Neural progenitor cell (in vitro differentiated cells): ENCODE data around the gene TMUB1. TPM values are rescaled to one million over a fixed set of nuclear protein-coding genes. Genes with fewer than 3 reads are reported as not detected.

ENCODE experiments used
- DNase-seq: peaks from one replicate; pipeline ENCODE4 v3.0.0-alpha.2; 2016; ENCODE audit warnings: low spot score
- H2AFZ ChIP-seq: fragments of 200-600 bp; sonication (generic); replicated peaks from 2 replicates; pipeline ENCODE4 v1.6.1; 2016; ENCODE audit warnings: antibody characterized with exemption
- H3F3A ChIP-seq: fragments of 200-600 bp; sonication (generic); 2 replicates; pipeline ENCODE4 v1.6.1; 2016; ENCODE audit warnings: antibody characterized with exemption, low read depth
- H3K27ac ChIP-seq: fragments of 200-600 bp; sonication (generic); 2 replicates; pipeline ENCODE4 v1.5.1; 2016; ENCODE audit warnings: mild to moderate bottlenecking
- H3K27me3 ChIP-seq: fragments of 200-600 bp; sonication (generic); 2 replicates; pipeline ENCODE4 v1.6.1; 2016; ENCODE audit warnings: mild to moderate bottlenecking, moderate library complexity
- H3K36me3 ChIP-seq: fragments of 200-600 bp; sonication (generic); 2 replicates; pipeline ENCODE4 v1.5.1; 2016
- H3K4me1 ChIP-seq: fragments of 200-600 bp; sonication (generic); 2 replicates; pipeline ENCODE4 v1.6.1; 2016; ENCODE audit warnings: mixed run types
- H3K4me2 ChIP-seq: fragments of 200-600 bp; sonication (generic); 2 replicates; pipeline ENCODE4 v1.6.1; 2016
- H3K4me3 ChIP-seq: fragments of 200-600 bp; sonication (generic); 2 replicates; pipeline ENCODE4 v1.5.1; 2016
- H3K79me2 ChIP-seq: fragments of 200-600 bp; sonication (generic); 2 replicates; pipeline ENCODE4 v1.6.1; 2016; ENCODE audit warnings: low read depth
- H3K9ac ChIP-seq: fragments of 200-600 bp; sonication (generic); 2 replicates; pipeline ENCODE4 v1.6.1; 2016
- H3K9me3 ChIP-seq: fragments of 200-600 bp; sonication (generic); 2 replicates; pipeline ENCODE4 v1.5.1; 2016; ENCODE audit warnings: low read depth
- H4K20me1 ChIP-seq: fragments of 200-600 bp; sonication (generic); 2 replicates; pipeline ENCODE4 v1.6.1; 2016; ENCODE audit warnings: low read depth
- H3K27ac Mint-ChIP-seq: 3 replicates; pipeline ENCODE4 v1.8.0; 2021; ENCODE audit warnings: mixed read lengths
- H3K27me3 Mint-ChIP-seq: 2 replicates; pipeline ENCODE4 v1.8.0; 2022; ENCODE audit warnings: low read depth, mild to moderate bottlenecking, inconsistent platforms, moderate library complexity, mixed read lengths; ENCODE audit not compliant: insufficient read depth
- H3K36me3 Mint-ChIP-seq: 3 replicates; pipeline ENCODE4 v1.8.0; 2021; ENCODE audit warnings: mixed read lengths
- H3K4me1 Mint-ChIP-seq: 3 replicates; pipeline ENCODE4 v1.8.0; 2021; ENCODE audit warnings: mixed read lengths
- H3K4me3 Mint-ChIP-seq: 3 replicates; pipeline ENCODE4 v1.8.0; 2021; ENCODE audit warnings: mild to moderate bottlenecking, moderate library complexity, mixed read lengths
- H3K9me3 Mint-ChIP-seq: 3 replicates; pipeline ENCODE4 v1.8.0; 2020; ENCODE audit warnings: mixed read lengths
- EZH2 ChIP-seq: fragments of 200-600 bp; sonication (generic); IDR thresholded peaks from 2 replicates; pipeline ENCODE4 v1.6.1; 2017; ENCODE audit warnings: antibody characterized with exemption, mild to moderate bottlenecking, moderate library complexity
- EZH2phosphoT487 ChIP-seq: fragments of 200-600 bp; sonication (generic); IDR thresholded peaks from 2 replicates; pipeline ENCODE4 v1.6.1; 2017; ENCODE audit warnings: antibody characterized with exemption
- total RNA-seq: library from RNA; depleted of rRNA; stranded (reverse); fragments of >200 nt; gene quantifications from 2 replicates; pipeline ENCODE4 v1.2.3, GENCODE V29; 2015; ENCODE audit warnings: low replicate concordance
- TF ChIP-seq, protein P1 (sequence below): fragments of 200-600 bp; sonication (generic); IDR thresholded peaks from 2 replicates; pipeline ENCODE4 v1.5.1; 2017; ENCODE audit warnings: antibody characterized with exemption, mild to moderate bottlenecking

TMUB1 gene
- total RNA-seq, 1 donor from 2014 or later, result 6.0 TPM

DNA sequence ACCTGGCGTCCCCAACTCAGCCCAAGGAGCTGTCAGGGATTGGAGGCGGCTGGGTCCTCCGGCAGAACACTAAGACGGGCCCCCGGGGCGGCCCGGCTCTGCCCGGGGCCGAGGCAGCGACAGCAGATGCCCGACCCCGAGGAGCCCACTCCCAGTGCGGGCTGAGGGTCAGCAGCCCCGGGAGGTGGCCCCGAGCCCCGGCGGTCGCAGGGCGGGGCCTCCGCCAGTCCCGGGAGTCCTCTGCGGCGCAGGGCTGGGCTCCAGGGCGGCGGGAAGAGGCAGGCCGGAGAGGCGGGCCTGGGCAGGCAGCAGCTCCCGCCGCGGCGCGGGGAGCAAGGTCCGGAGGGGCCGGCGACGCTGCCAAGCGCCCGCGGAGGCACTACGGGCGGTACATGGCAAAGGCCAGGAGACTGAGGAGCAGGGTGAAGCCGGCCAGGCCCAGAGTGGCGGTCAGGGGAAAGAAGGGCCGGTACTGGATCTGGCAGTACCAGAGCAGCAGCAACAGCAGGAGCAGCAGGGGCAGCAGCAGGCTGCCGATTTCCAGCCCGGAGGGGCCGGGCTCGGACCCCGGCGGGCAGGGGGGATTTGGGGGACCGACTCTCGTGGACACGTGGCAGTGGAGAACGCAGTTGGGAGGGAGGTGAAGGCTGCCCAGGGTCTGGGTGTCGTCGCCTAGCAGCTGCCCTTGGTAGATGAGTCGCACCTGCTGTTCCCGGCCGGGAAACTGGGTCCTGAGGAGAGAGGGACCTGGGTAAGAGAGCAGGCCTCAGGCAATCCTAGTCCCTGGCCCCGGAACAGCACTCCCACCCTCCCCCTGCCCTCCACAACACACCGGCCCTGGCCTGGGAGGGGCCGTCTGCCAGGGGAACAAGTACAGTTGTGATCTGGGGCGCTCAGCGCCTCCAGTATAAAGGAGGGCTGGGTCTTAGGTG lies 1.9 kb downstream of the TMUB1 start:
- peak overlapping the region; percentile 93 for H3K4me2 ChIP-seq
- H3K4me1 ChIP-seq, result peaks cover 38% of the 10 kb centered on the region

DNA sequence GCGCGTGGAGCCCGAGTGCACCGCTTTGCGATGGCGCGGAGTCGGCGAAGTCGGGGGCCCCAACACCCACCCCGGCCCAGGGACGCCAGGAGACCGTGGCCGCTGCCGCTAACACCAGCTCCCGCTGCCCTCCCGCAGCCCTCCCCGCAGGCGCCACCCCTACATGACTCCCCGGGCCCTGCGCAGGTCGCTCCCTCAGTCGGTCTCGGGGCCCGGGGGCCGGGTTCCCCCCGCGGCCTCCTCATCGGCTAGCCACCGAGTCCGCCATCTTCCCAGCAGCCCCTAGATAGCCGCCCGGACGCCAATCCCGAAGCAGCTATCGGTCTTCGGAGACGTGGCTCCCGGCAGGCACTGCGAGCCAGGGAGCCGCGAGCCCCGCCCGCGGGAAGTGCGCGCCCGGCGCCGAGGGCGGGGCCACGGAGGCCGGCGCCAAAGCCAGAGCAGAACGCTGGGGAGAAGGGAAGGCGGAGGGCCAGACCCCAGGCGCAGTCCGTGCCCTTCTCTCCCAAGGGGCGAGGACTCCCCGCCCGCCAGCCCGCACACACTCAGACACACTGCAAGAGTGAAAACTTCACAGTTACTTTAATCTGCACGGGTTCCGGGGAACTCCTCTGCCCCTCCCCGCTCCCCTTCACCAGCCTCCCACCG lies 2.6 kb downstream of the TMUB1 start, which contains the start of gene FASTK:
TSS of gene FASTK (minus strand) at position 288 of the 648 bp plus-strand sequence. CDS start at position 245, 43 bp downstream.
- peaks cover 35% of the 10 kb centered on the region for H3K4me1 Mint-ChIP-seq

More for the DNA sequence above, 1.9 kb downstream of the TMUB1 start:
- Histone ChIP-seq H3K4me3 (peak overlapping the region; percentile 96), H4K20me1 (peaks cover 28% of the 10 kb centered on the region), H3K36me3 (no peaks in the 10 kb centered on the region), H3K27ac (no peak overlapping the region), H3F3A (peaks cover 64% of the 10 kb centered on the region), H3K9me3 (no peaks in the 10 kb centered on the region), H3K27me3 (peaks cover 10% of the 10 kb centered on the region), H3K9ac (no peak overlapping the region), H3K79me2 (peaks cover 26% of the 10 kb centered on the region), H2AFZ (no peak overlapping the region)
- Mint-ChIP-seq H3K36me3 (peaks cover 4% of the 10 kb centered on the region), H3K4me1 (peaks cover 37% of the 10 kb centered on the region), H3K27me3 (peaks cover 18% of the 10 kb centered on the region), H3K4me3 (peak overlapping the region; percentile 92), H3K9me3 (no peaks in the 10 kb centered on the region), H3K27ac (no peak overlapping the region)
- peak; percentile 58 for DNase-seq
- TF ChIP-seq, protein P1, sequence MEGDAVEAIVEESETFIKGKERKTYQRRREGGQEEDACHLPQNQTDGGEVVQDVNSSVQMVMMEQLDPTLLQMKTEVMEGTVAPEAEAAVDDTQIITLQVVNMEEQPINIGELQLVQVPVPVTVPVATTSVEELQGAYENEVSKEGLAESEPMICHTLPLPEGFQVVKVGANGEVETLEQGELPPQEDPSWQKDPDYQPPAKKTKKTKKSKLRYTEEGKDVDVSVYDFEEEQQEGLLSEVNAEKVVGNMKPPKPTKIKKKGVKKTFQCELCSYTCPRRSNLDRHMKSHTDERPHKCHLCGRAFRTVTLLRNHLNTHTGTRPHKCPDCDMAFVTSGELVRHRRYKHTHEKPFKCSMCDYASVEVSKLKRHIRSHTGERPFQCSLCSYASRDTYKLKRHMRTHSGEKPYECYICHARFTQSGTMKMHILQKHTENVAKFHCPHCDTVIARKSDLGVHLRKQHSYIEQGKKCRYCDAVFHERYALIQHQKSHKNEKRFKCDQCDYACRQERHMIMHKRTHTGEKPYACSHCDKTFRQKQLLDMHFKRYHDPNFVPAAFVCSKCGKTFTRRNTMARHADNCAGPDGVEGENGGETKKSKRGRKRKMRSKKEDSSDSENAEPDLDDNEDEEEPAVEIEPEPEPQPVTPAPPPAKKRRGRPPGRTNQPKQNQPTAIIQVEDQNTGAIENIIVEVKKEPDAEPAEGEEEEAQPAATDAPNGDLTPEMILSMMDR, result no peak
- no peak for TF ChIP-seq EZH2phosphoT487
- TF ChIP-seq EZH2, result no peak

DNA sequence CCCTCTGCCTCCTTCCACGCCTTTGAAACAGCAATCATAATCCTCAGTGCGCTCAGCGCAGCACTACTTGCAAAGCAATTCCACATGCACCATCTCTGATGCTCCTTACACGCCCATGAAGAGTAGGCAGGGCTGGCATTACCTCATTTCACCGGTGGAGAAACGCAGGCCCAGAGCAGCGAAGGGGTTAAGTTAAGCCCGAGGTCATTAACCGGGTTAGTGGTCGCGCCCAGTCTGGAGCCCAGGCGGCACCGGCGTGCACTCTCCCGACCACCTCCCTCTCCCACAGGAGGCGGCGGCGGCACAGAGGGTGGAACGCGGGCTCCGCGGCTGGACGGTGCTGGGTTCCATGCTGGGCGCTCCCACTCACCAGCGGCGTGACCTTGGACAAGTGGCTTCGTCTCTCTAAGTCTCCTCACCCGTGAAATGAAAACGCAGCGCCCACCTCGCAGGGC lies 3.2 kb downstream of the TMUB1 start:
- H3K79me2 ChIP-seq, result peaks cover 26% of the 10 kb centered on the region
- H3K9me3 ChIP-seq, result no peaks in the 10 kb centered on the region
- Mint-ChIP-seq H3K9me3 (no peaks in the 10 kb centered on the region), H3K4me3 (peak overlapping the region; percentile 92), H3K27ac (peak overlapping the region; percentile 79), H3K36me3 (peaks cover 8% of the 10 kb centered on the region), H3K27me3 (peaks cover 18% of the 10 kb centered on the region), H3K4me1 (peaks cover 30% of the 10 kb centered on the region)
- peaks cover 54% of the 10 kb centered on the region for H3F3A ChIP-seq
- H3K36me3 ChIP-seq, result no peaks in the 10 kb centered on the region
- H3K4me3 ChIP-seq, result peak overlapping the region; percentile 96
- H3K27me3 ChIP-seq, result peaks cover 10% of the 10 kb centered on the region
- no peak for TF ChIP-seq EZH2phosphoT487
- TF ChIP-seq, protein P1, result no peak
- no peak for TF ChIP-seq EZH2
- H4K20me1 ChIP-seq, result peaks cover 28% of the 10 kb centered on the region
- H2AFZ ChIP-seq, result no peak overlapping the region
- H3K27ac ChIP-seq, result peak overlapping the region; percentile 38
- peak overlapping the region; percentile 93 for H3K4me2 ChIP-seq
- peaks cover 33% of the 10 kb centered on the region for H3K4me1 ChIP-seq
- peak overlapping the region; percentile 85 for H3K9ac ChIP-seq
- DNase-seq, result peak; percentile 61

More for the DNA sequence above, 2.6 kb downstream of the TMUB1 start, which contains the start of gene FASTK:
- H3K79me2 ChIP-seq, result peaks cover 26% of the 10 kb centered on the region
- peak within 1 kb of the TSS; percentile 85 for H3K9ac ChIP-seq
- H3K4me1 ChIP-seq, result peaks cover 38% of the 10 kb centered on the region
- H3K9me3 ChIP-seq, result no peaks in the 10 kb centered on the region
- Mint-ChIP-seq H3K9me3 (no peaks in the 10 kb centered on the region), H3K4me3 (peak within 1 kb of the TSS; percentile 92), H3K27ac (peak within 1 kb of the TSS; percentile 79), H3K36me3 (peaks cover 5% of the 10 kb centered on the region), H3K27me3 (peaks cover 20% of the 10 kb centered on the region)
- TF ChIP-seq EZH2 (peak; percentile 34), EZH2phosphoT487 (no peak)
- TF ChIP-seq, protein P1, result no peak
- peak within 1 kb of the TSS; percentile 93 for H3K4me2 ChIP-seq
- H3K27me3 ChIP-seq, result peaks cover 10% of the 10 kb centered on the region
- no peaks in the 10 kb centered on the region for H3K36me3 ChIP-seq
- H2AFZ ChIP-seq, result no peak within 1 kb of the TSS
- peak; percentile 96 for DNase-seq
- H3F3A ChIP-seq, result peaks cover 59% of the 10 kb centered on the region
- peak within 1 kb of the TSS; percentile 38 for H3K27ac ChIP-seq
- peak within 1 kb of the TSS; percentile 96 for H3K4me3 ChIP-seq
- H4K20me1 ChIP-seq, result peaks cover 28% of the 10 kb centered on the region
